ENCODE data around the gene PARK7.

DNA sequence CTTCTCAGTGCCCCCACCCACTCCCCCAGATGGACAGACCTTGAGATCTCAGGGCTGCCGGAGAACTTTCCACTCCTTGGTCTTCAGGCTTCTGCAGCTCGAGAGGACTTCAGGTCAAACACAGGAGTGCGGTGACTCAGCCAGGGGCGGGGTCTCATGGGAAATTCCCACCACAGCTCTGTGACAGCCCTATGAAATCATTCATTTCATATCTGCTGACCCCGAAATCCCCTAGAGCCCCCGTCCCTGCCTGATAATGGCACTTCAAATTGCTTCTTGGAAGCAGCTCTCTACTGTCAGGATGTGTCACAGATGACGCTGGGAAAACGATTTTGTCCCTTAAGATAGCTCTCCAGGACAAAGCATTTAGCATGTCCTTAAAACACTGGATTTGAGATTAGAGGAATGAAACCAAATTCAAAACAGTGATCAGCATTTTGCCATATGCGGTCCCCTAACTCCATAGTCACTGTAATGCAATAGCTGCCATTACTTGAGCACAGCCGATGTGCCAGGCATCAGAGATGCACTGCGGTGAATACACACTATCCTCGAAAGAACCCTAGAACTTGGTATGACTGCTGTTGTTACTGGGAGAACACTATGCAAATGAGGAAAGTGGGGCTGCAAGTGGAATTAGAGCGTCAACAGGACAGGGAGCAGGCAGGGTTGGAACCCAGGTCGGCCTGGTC is 20.6 kb upstream of the PARK7 start, which contains the start of gene TNFRSF9:
- no peak for TF ChIP-seq CTCF (IDR thresholded peaks at IDR 0.05)
- no peak for TF ChIP-seq EP300 (IDR thresholded peaks at IDR 0.05; ENCODE audit: low read depth)
- TF ChIP-seq POLR2A (IDR thresholded peaks at IDR 0.05) = no peak
- TF ChIP-seq POLR2AphosphoS5 (IDR thresholded peaks at IDR 0.05) = no peak

Data from transverse colon (tissue), 4 donors.